Brain microvascular endothelial cell (primary cell): Measurements from ENCODE around the gene MARCHF3.

Experiments
- DNase-seq: peaks from one replicate; pipeline ENCODE4 v3.0.0-alpha.2; 2020
- H3K27ac ChIP-seq: fragments of 250-450 bp; sonication (Bioruptor Pico); 2 replicates; pipeline ENCODE4 v1.5.1; 2020; ENCODE audit warnings: mild to moderate bottlenecking, moderate library complexity
- H3K27me3 ChIP-seq: fragments of 250-450 bp; sonication (Bioruptor Pico); replicated peaks from 2 replicates; pipeline ENCODE4 v1.5.1; 2020; ENCODE audit warnings: mild to moderate bottlenecking
- H3K36me3 ChIP-seq: fragments of 250-450 bp; sonication (Bioruptor Pico); replicated peaks from 2 replicates; pipeline ENCODE4 v1.5.1; 2020; ENCODE audit warnings: mild to moderate bottlenecking
- H3K4me3 ChIP-seq: 2 replicates; pipeline ENCODE4 v1.5.1; 2011; ENCODE audit warnings: low read depth, mild to moderate bottlenecking, control low read depth, low read length, moderate library complexity
- CTCF ChIP-seq: IDR thresholded peaks from 2 replicates; pipeline ENCODE4 v1.5.1; 2011; ENCODE audit warnings: low read depth, mild to moderate bottlenecking, moderate library complexity, low read length, control low read depth, inconsistent platforms; ENCODE audit errors: missing control alignments
- in situ Hi-C: cut with HindIII; loops from 2 replicates; pipeline ENCODE4 v1.10.0; 2017; ENCODE audit warnings: low sequenced_read_pairs, low pct_ligation_motif_present

The MARCHF3 gene

GRCh38 chr5:126852091-126852571 is 178.2 kb downstream of the MARCHF3 start:
- Histone ChIP-seq H3K27me3 (no peaks in the 10 kb centered on the region), H3K27ac (no peak overlapping the region), H3K4me3 (no peak overlapping the region), H3K36me3 (no peaks in the 10 kb centered on the region)
- in situ Hi-C loops = no loop called here
- no peak for DNase-seq
- TF ChIP-seq CTCF = no peak

GRCh38 chr5:126851501-126852011 is 178.8 kb downstream of the MARCHF3 start:
- H3K27ac ChIP-seq = no peak overlapping the region
- in situ Hi-C loops = no loop called here
- no peak for DNase-seq
- H3K36me3 ChIP-seq = no peaks in the 10 kb centered on the region
- no peak overlapping the region for H3K4me3 ChIP-seq
- H3K27me3 ChIP-seq = no peaks in the 10 kb centered on the region
- no peak for TF ChIP-seq CTCF

- no peak for TF ChIP-seq CTCF
- no peak overlapping the region for H3K4me3 ChIP-seq
- H3K36me3 ChIP-seq = no peaks in the 10 kb centered on the region
- no peak overlapping the region for H3K27ac ChIP-seq
- in situ Hi-C loops = no loop called here
- H3K27me3 ChIP-seq = no peaks in the 10 kb centered on the region
- peak; percentile 21 for DNase-seq
These were observed 181.2 kb downstream of the MARCHF3 start for GRCh38 chr5:126849101-126849678.

- H3K27me3 ChIP-seq = no peaks in the 10 kb centered on the region
- H3K27ac ChIP-seq = no peak overlapping the region
- no peak for TF ChIP-seq CTCF
- no peak overlapping the region for H3K4me3 ChIP-seq
- H3K36me3 ChIP-seq = no peaks in the 10 kb centered on the region
- in situ Hi-C loops = no loop called here
- no peak for DNase-seq
These were observed 182.1 kb downstream of the MARCHF3 start for GRCh38 chr5:126848253-126848652.

- no peak overlapping the region for H3K4me3 ChIP-seq
- no peaks in the 10 kb centered on the region for H3K36me3 ChIP-seq
- no peak for TF ChIP-seq CTCF
- in situ Hi-C loops = no loop called here
- DNase-seq = no peak
- no peak overlapping the region for H3K27ac ChIP-seq
- no peaks in the 10 kb centered on the region for H3K27me3 ChIP-seq
These were observed 182.5 kb downstream of the MARCHF3 start for GRCh38 chr5:126847826-126848251.

- no peak for DNase-seq
- H3K36me3 ChIP-seq = no peaks in the 10 kb centered on the region
- no peak overlapping the region for H3K4me3 ChIP-seq
- no peak overlapping the region for H3K27ac ChIP-seq
- no peak for TF ChIP-seq CTCF
- in situ Hi-C loops = no loop called here
- no peaks in the 10 kb centered on the region for H3K27me3 ChIP-seq
These were observed 182.9 kb downstream of the MARCHF3 start for GRCh38 chr5:126847456-126847820.
